Posterior cingulate gyrus (tissue), 11 donors: ENCODE data around the gene IP6K2.
A peak's percentile ranks its signal among the peaks of the same experiment; 100 is the strongest.
"Not testable (repeated sequence)": the region's sequence is repeated elsewhere in the genome, so short reads cannot be mapped to it uniquely, and the experiment has no call there.

Source experiments
- DNase-seq, 10 donors: peaks; one replicate each; pipeline versions ENCODE4 v3.0.0 to v3.0.0-alpha.2; 2020 to 2021; ENCODE audit warnings: mixed read lengths in 3 of 10
- intact Hi-C: fragments of 100-400 bp; cut with DNase I; formaldehyde crosslinking; loops from one replicate; pipeline ENCODE4 v1.15.1; 2023

IP6K2 gene

GRCh38 chr3:48733752-48734518 lies 16.9 kb upstream of the IP6K2 start:
- peak in 1 of 10 donors; percentile 37 for DNase-seq
- intact Hi-C loops, result not testable (repeated sequence)

DNA sequence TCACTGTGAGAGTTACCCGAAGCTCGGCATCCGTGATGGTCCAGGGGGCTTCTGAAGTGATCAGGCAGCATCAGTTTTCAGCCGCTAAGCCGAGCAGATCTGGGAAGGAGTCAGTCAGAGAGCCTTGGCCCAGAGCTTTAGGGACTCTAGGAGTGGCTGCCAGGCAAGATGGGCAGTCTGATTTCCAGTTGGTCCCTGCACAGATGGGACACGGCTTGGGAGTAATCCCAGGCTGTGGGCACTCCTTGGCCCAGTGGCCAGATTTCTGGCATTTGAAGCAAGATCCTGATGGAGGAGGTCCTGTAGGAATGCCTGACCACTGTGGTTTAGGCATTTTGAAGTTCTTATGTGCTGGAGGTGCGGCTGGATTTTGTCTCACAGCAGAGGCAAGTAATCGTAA lies 10.5 kb upstream of the IP6K2 start:
- DNase-seq, result no peak
- intact Hi-C loops, result no loop called here

DNA sequence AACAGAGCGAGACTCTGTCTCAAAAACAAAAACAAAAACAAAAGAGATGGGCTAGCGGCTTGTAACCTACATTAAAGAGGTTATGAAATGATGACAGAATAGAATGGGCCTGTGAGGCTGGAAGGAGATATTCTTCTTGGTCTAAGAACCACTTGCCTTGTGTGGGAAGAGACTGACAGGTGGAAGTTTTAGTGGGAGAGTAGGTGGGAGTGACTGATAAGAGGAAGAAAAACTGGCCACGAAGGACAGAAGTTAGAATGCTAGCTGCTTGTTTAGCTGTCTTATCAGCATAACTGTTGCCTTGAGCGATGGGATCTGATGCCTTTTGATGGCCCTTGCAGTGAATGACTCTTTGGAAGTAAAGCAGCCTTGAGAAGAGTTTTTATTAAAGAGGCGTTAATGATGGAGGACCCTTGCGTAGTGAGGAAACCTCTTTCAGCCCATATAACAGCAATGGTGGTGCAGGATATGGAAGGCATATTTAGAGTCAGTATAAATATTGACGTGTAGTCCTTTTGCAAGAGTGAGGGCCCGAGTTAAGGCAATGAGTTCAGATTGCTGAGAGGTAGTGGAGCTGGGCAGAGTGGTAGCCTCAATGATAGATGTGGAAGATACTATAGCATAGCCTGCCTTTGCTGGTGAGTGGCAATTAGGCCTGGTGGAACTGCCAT lies 8.3 kb upstream of the IP6K2 start:
- DNase-seq, intact Hi-C loops: not testable (repeated sequence)

GRCh38 chr3:48723725-48724124 lies 6.7 kb upstream of the IP6K2 start:
- intact Hi-C loops, result no loop called here
- DNase-seq, result peak in 2 of 10 donors; percentile 2 to 14

GRCh38 chr3:48723293-48723692 lies 6.3 kb upstream of the IP6K2 start:
- DNase-seq, intact Hi-C loops: not testable (repeated sequence)

- intact Hi-C loops, result no loop called here
- DNase-seq, result peak in 3 of 10 donors; percentile 18 to 80 (median 59)
These were observed 476 bp downstream of the IP6K2 start for GRCh38 chr3:48716508-48716981.

DNA sequence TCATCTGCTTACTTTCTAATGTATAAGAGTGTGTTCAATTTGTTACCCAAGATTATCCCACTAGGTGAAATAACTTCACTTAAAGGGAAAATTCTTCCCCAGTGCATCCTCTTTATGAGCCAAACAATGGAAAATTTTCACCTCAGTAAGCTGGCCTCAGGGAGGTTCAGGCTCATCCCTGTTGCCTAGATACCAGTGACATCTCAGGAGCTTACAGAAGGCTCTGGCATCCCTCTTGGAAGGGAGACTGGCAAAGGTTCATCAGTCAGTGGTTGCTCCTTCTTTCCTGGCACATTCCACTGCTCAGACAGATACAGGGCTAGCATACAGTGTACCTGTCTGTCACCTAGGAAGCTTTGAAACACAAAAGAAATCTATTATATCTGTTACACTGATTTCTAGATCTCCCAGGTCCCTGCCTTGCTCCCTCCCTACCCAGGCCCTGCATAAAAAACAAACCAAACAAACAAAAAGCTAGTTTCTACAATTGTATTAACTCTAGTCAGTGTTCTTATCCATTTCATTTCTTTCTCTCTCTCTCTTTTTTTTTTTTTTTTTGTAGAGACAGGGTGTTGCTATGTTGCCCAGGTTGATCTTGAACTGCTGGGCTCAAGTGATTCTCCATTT lies 1.7 kb downstream of the IP6K2 start:
- peak in 1 of 10 donors; percentile 29 for DNase-seq
- intact Hi-C loops, result no loop called here

- peak in 1 of 10 donors; percentile 10 for DNase-seq
These were observed 5.3 kb downstream of the IP6K2 start for GRCh38 chr3:48711727-48712126.

GRCh38 chr3:48709051-48709461 lies 8.0 kb downstream of the IP6K2 start:
- peak in 1 of 10 donors; percentile 63 for DNase-seq
- intact Hi-C loops, result no loop called here

More at GRCh38 chr3:48711727-48712126, 5.3 kb downstream of the IP6K2 start:
- intact Hi-C loops, result no loop called here

DNA sequence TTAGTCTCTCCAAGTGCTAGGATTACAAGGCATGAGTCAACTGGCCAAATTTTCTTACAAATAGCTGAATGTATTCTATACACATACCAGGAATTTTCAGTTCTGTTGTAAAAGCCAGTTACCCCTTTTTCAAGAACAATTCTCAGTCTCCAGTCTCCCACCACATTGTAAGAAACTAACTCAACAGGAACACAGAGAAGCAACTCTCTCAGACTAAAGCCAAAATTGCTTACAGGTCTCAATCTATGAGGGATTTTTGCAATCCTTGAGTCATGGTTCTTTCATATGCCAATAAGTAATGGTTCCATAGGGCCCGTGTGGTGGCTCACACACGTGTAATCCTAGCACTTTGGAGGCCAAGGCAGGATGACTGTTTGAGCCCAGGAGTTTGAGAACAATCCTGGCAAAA lies 8.5 kb downstream of the IP6K2 start:
- peak in 1 of 10 donors; percentile 3 for DNase-seq
- intact Hi-C loops, result no loop called here

GRCh38 chr3:48707157-48707556 lies 9.9 kb downstream of the IP6K2 start:
- no peak for DNase-seq
- intact Hi-C loops, result no loop called here

DNA sequence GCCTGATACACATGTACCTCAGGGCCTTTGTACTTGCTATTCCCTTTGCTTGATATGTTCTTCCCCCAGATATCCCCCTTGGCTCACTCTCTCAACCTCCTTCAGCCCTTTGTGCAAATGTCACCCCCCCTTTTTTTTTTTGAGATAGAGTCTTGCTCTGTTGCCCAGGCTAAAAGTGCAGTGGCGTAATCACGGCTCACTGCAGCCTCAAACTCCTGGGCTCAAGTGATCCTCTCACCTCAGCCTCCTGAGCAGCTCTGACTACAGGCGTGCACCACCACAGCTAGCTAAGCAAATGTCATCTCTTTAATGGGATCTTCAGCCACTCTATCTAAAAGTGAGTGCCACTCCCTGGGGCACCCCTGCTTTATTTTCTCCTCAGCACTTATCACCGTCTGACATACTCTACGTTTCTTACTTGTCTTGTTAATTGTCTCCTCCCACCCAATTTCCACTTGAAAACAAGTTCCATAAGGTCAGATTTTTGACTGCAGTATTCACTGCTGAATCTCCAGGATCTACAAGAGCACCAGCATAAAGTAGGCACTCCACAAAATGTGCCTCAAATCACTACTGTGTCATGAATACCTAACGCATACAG lies 14.6 kb downstream of the IP6K2 start:
- DNase-seq, result peak in 2 of 10 donors; percentile 6
- intact Hi-C loops, result no loop called here

GRCh38 chr3:48700731-48701405 lies 16.2 kb downstream of the IP6K2 start:
- DNase-seq, result peak in 1 of 10 donors; percentile 16
- intact Hi-C loops, result no loop called here

DNA sequence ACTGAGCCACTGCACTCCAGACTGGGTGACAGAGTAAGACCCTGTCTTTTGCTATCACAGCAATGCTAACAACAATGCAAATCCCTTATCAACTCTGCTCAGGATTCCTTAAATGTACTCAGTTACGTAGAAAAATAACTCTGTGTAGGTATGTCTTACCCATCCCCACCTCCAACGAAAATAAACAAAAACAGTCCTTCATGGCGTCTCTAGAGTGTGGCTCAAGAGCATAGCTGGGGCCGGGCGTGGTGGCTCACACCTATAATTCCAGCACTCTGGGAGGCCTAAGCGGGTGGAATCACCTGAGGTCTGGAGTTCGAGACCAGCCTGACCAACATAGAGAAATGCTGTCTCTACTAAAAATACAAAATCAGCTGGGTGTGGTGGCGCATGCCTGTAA lies 18.1 kb downstream of the IP6K2 start:
- peak in 2 of 10 donors; percentile 7 to 19 for DNase-seq
- intact Hi-C loops, result no loop called here

DNA sequence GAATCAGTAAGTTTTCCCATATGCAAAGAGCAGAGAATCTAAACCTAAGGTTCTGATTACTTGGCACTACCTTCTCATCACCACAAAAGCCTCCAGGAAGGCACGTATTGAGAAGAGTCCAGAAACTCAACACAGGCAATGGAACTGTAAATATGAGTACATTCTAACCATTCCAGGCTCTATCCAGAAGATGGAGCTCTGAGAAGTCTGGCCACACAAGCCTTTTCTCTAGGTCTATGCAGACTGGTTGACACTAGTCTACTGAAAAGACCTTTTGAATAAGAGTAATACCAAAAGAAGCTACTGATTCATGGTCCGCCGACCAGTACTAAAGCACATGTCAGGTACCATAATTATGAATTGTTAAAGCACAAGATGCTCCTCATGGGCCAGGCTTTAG lies 19.1 kb downstream of the IP6K2 start:
- peak in 1 of 10 donors; percentile 3 for DNase-seq
- intact Hi-C loops, result no loop called here

GRCh38 chr3:48696601-48697000 lies 20.4 kb downstream of the IP6K2 start:
- no peak for DNase-seq
- intact Hi-C loops, result no loop called here

GRCh38 chr3:48696156-48696555 lies 20.9 kb downstream of the IP6K2 start:
- intact Hi-C loops, result no loop called here
- DNase-seq, result peak in 1 of 10 donors; percentile 12

- DNase-seq, result peak in 7 of 10 donors; percentile 27 to 93 (median 48)
- intact Hi-C loops, result no loop called here
These were observed 21.6 kb downstream of the IP6K2 start for GRCh38 chr3:48695393-48695753.

GRCh38 chr3:48694610-48695392 lies 22.2 kb downstream of the IP6K2 start:
- intact Hi-C loops, result no loop called here
- peak; percentile 57 to 94 (median 76) for DNase-seq
